A673 (cell line): Measurements from ENCODE around the gene FASTK.

Experiments used
- EZH2 ChIP-seq: fragments of 200-600 bp; sonication (generic); IDR thresholded peaks from 2 replicates; pipeline ENCODE4 v1.6.1; 2017; ENCODE audit warnings: borderline replicate concordance, low read depth, mild to moderate bottlenecking, mixed read lengths, antibody characterized with exemption, low read length; ENCODE audit not compliant: poor library complexity, severe bottlenecking
- TF ChIP-seq, protein P1 (sequence below): fragments of 300-800, 200-600 bp; sonication (generic); conservative IDR thresholded peaks from 2 replicates; pipeline ENCODE4 v1.5.1; 2017; ENCODE audit warnings: low read depth, mild to moderate bottlenecking, antibody characterized with exemption, low read length, moderate library complexity, mixed read lengths

DNA sequence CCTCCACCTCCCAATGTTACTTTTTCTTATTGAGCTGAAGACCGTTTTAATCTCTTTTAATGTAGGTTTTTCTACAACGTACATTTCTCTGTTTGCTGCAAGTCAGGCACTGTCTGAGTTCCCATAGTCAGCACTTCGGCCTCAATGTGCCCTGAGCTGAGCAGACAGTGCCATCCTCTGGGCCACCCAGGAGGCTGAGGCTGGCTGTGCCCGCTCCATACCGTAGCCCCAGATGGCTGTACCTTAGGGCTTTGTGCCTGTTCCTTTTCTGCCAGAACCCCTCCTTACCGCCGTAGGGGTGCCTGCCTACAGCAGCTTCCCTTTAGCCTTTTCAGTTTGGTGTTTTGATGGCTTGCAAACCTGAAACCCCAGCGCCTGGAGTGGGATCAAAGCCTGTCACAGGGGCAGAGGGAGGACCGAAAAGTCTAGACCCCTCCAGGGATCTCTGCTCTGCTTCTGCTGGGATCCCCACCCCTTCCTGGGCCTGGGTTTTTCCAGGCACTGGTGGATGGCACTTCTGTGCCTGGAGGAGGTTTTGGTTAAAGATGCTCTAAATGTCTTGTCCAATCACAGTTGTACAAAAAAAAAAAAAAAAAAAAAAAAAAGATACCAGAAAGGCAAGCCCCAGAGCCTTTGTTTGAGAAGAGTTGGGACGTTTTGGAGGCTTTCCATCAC lies 14.7 kb upstream of the FASTK start:
- TF ChIP-seq, protein P1, sequence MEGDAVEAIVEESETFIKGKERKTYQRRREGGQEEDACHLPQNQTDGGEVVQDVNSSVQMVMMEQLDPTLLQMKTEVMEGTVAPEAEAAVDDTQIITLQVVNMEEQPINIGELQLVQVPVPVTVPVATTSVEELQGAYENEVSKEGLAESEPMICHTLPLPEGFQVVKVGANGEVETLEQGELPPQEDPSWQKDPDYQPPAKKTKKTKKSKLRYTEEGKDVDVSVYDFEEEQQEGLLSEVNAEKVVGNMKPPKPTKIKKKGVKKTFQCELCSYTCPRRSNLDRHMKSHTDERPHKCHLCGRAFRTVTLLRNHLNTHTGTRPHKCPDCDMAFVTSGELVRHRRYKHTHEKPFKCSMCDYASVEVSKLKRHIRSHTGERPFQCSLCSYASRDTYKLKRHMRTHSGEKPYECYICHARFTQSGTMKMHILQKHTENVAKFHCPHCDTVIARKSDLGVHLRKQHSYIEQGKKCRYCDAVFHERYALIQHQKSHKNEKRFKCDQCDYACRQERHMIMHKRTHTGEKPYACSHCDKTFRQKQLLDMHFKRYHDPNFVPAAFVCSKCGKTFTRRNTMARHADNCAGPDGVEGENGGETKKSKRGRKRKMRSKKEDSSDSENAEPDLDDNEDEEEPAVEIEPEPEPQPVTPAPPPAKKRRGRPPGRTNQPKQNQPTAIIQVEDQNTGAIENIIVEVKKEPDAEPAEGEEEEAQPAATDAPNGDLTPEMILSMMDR = no peak
- TF ChIP-seq EZH2 = no peak
